ENCODE data around the gene CDC26. TPM values are rescaled to one million over a fixed set of nuclear protein-coding genes. Genes with fewer than 3 reads are reported as not detected.
"Not testable (repeated sequence)": the region's sequence is repeated elsewhere in the genome, so short reads cannot be mapped to it uniquely, and the experiment has no call there.

Gene CDC26
- total RNA-seq, 2 experiments from 2014 or later: 28.0 to 30.4 TPM

DNA sequence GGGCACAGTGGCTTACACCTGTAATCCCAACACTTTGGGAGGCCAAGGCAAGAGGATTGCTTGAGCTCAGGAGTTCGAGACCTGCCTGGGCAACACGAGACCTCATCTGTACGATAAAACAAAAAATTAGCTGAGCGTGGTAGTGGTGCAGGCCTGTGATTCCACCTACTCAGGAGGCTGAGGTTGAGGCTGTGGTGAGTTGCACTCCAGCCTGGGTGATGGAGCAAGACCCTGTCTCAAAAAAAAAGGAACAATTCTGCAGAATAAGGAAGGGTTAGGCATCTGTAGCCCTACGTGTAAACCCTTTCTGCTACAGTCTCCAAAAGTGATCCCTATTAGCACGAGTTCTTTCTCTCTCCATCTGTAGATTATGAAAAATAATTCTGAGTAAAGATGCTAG lies 19.9 kb downstream of the CDC26 start:
- POLR2A ChIA-PET: no interaction called here
- ATAC-seq (no peak), DNase-seq (no peak)
- H3K27me3 Mint-ChIP-seq: no peaks in the 10 kb centered on the region
- CTCF ChIA-PET: interaction anchor here (1.4 to 1.7 kb wide), 2 partner anchors 15 to 22 kb away, joined by 3 to 4 read pairs; no protein-coding TSS in a partner anchor
- H3K4me3 Mint-ChIP-seq: no peak overlapping the region
- peaks cover 3% of the 10 kb centered on the region for H3K9me3 Mint-ChIP-seq
- peaks cover 20% of the 10 kb centered on the region for H3K36me3 Mint-ChIP-seq (ENCODE audit: low read depth)
- intact Hi-C loops (cut with micrococcal nuclease): no loop called here
- H3K27ac Mint-ChIP-seq: no peak overlapping the region
- no peaks in the 10 kb centered on the region for H3K4me1 Mint-ChIP-seq (ENCODE audit: low read depth)
- TF ChIP-seq, protein P1, sequence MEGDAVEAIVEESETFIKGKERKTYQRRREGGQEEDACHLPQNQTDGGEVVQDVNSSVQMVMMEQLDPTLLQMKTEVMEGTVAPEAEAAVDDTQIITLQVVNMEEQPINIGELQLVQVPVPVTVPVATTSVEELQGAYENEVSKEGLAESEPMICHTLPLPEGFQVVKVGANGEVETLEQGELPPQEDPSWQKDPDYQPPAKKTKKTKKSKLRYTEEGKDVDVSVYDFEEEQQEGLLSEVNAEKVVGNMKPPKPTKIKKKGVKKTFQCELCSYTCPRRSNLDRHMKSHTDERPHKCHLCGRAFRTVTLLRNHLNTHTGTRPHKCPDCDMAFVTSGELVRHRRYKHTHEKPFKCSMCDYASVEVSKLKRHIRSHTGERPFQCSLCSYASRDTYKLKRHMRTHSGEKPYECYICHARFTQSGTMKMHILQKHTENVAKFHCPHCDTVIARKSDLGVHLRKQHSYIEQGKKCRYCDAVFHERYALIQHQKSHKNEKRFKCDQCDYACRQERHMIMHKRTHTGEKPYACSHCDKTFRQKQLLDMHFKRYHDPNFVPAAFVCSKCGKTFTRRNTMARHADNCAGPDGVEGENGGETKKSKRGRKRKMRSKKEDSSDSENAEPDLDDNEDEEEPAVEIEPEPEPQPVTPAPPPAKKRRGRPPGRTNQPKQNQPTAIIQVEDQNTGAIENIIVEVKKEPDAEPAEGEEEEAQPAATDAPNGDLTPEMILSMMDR (IDR thresholded peaks at IDR 0.05): no peak

DNA sequence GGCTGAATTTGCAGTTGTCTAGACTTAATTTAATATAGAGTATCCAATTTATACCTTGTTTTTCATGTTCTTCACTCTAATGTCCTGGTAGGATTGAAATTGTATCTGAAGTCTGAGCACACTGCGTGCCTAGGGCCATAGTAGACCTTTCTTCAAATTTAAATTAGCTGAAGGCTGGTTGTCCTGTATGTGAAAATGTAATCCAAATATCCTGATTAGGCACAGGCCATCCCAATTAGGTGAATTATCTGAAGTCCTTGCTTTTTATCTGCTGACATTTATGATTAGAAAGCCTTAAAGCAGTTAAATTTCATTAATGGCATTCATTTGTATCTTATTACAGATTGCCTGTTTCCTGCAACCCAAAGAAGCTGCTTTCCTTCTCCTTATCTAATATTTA lies 20.4 kb downstream of the CDC26 start:
- H3K4me1 Mint-ChIP-seq (ENCODE audit: low read depth): no peaks in the 10 kb centered on the region
- no peaks in the 10 kb centered on the region for H3K27me3 Mint-ChIP-seq
- no peak overlapping the region for H3K4me3 Mint-ChIP-seq
- ATAC-seq: no peak
- ChIA-PET CTCF (interaction anchor here (1.4 to 1.7 kb wide), 2 partner anchors 14 to 22 kb away, joined by 3 to 4 read pairs; no protein-coding TSS in a partner anchor), POLR2A (no interaction called here)
- DNase-seq: no peak
- H3K27ac Mint-ChIP-seq: no peak overlapping the region
- H3K9me3 Mint-ChIP-seq: peaks cover 3% of the 10 kb centered on the region
- TF ChIP-seq, protein P1 (IDR thresholded peaks at IDR 0.05): no peak
- intact Hi-C loops (cut with micrococcal nuclease): no loop called here
- peaks cover 16% of the 10 kb centered on the region for H3K36me3 Mint-ChIP-seq (ENCODE audit: low read depth)

DNA sequence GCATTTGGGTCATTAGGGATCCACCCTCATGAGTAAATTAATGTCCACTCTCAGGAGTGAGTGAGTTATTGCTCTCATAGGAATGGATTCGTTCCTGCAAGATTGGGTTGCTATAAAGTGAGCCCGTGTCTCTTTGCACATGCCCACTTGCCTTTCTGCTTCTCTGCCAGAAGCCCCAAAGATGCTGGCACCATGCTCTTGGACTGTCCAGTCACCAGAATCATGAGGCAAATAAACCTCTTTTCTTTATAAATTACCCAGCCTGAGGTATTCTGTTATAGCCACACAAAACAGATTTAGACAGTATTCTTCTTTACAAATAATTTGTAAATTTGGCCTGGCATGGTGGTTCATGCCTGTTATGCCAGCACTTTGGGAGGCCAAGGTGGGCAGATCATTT lies 24.6 kb downstream of the CDC26 start:
- ATAC-seq (no peak), DNase-seq (no peak)
- Mint-ChIP-seq H3K36me3 (ENCODE audit: low read depth) (peaks cover 9% of the 10 kb centered on the region), H3K27ac (no peak overlapping the region), H3K4me3 (no peak overlapping the region), H3K27me3 (no peaks in the 10 kb centered on the region), H3K9me3 (peaks cover 7% of the 10 kb centered on the region), H3K4me1 (ENCODE audit: low read depth) (no peaks in the 10 kb centered on the region)
- intact Hi-C loops (cut with micrococcal nuclease): no loop called here
- POLR2A ChIA-PET: no interaction called here
- TF ChIP-seq, protein P1 (IDR thresholded peaks at IDR 0.05): no peak
- CTCF ChIA-PET: interaction anchor here (0.8 kb wide), 1 partner anchor 23 kb away, joined by 4 read pairs; no protein-coding TSS in a partner anchor

DNA sequence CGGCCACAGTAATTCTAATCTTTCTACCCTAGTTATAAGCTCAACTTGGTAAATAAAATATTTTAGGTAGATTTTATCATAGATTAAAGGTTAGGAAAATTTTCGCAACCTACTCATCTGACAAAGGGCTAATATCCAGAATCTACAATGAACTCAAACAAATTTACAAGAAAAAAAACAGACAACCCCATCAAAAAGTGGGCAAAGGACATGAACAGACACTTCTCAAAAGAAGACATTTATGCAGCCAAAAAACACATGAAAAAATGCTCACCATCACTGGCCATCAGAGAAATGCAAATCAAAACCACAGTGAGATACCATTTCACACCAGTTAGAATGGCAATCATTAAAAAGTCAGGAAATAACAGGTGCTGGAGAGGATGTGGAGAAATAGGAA lies 25.7 kb downstream of the CDC26 start:
- POLR2A ChIA-PET: interaction anchor here (0.6 kb wide), 1 partner anchor 1036 kb away, joined by 5 read pairs; no protein-coding TSS in a partner anchor
- ATAC-seq; H3K4me1 Mint-ChIP-seq (ENCODE audit: low read depth); H3K27ac Mint-ChIP-seq; intact Hi-C loops (cut with micrococcal nuclease); H3K4me3 Mint-ChIP-seq; H3K27me3 Mint-ChIP-seq; H3K9me3 Mint-ChIP-seq; CTCF ChIA-PET; H3K36me3 Mint-ChIP-seq (ENCODE audit: low read depth); DNase-seq: not testable (repeated sequence)

DNA sequence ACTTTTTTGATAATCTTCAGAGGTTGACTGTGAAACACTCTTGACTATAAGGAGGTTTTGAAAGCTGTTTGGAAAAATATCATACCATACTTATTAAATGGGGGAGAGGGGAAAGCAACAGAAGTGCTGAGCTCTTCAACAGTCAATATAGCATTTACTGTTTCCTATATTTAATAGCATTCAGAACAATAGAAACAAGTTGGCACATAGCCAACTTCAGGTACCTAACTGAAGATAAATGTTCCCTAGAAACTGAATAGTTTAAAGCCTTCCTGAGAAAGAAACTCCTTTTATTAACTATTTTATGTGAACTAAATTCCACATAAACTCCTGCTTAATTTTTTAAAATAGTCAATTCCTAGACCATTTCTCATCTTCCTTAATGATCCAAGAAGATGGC lies 27.7 kb downstream of the CDC26 start:
- H3K4me3 Mint-ChIP-seq: no peak overlapping the region
- POLR2A ChIA-PET: interaction anchor here (0.5 to 0.6 kb wide), 2 partner anchors 155 to 236 kb away, joined by 3 to 5 read pairs; partner anchors contain the start of gene ZNF883
- no peak for ATAC-seq
- H3K4me1 Mint-ChIP-seq (ENCODE audit: low read depth): no peaks in the 10 kb centered on the region
- H3K9me3 Mint-ChIP-seq: peaks cover 7% of the 10 kb centered on the region
- TF ChIP-seq, protein P1 (IDR thresholded peaks at IDR 0.05): no peak
- H3K27ac Mint-ChIP-seq: no peak overlapping the region
- CTCF ChIA-PET: interaction anchor here (1.3 kb wide), 1 partner anchor 26 kb away, joined by 4 read pairs; no protein-coding TSS in a partner anchor
- no peaks in the 10 kb centered on the region for H3K27me3 Mint-ChIP-seq
- intact Hi-C loops (cut with micrococcal nuclease): no loop called here
- no peak for DNase-seq
- peaks cover 9% of the 10 kb centered on the region for H3K36me3 Mint-ChIP-seq (ENCODE audit: low read depth)
